NCI-H2107 treated with DMSO at 0.1 percent for 48 hours (cell line): ENCODE results near the gene BTBD19.
"Not testable (repeated sequence)": the region's sequence is repeated elsewhere in the genome, so short reads cannot be mapped to it uniquely, and the experiment has no call there.

ENCODE experiments used
- DNase-seq: peaks from one replicate; lab custom pipeline; 2025; ENCODE audit not compliant: unreplicated experiment; lab: John Stamatoyannopoulos, UW

Gene BTBD19

GRCh38 chr1:44827197-44828002, 19.1 kb downstream of the BTBD19 start:
- DNase-seq: no peak

GRCh38 chr1:44828003-44828651, 19.8 kb downstream of the BTBD19 start:
- no peak for DNase-seq

- no peak for DNase-seq
Measured at GRCh38 chr1:44828841-44829440, 20.6 kb downstream of the BTBD19 start.

- no peak for DNase-seq
Measured at GRCh38 chr1:44829506-44830384, 21.4 kb downstream of the BTBD19 start.

- no peak for DNase-seq
Measured at GRCh38 chr1:44830900-44831304, 22.6 kb downstream of the BTBD19 start.

- DNase-seq: no peak
Measured at GRCh38 chr1:44831516-44831915, 23.2 kb downstream of the BTBD19 start.

- no peak for DNase-seq
Measured at GRCh38 chr1:44832056-44832705, 23.9 kb downstream of the BTBD19 start.

- no peak for DNase-seq
Measured at GRCh38 chr1:44834328-44834727, 26.0 kb downstream of the BTBD19 start.

GRCh38 chr1:44835738-44836675, 27.7 kb downstream of the BTBD19 start:
- peak; percentile 56 for DNase-seq

GRCh38 chr1:44838294-44838693, 30.0 kb downstream of the BTBD19 start:
- DNase-seq: not testable (repeated sequence)

GRCh38 chr1:44839576-44839975, 31.3 kb downstream of the BTBD19 start:
- DNase-seq: no peak

- DNase-seq: no peak
Measured at GRCh38 chr1:44842486-44842861, 34.2 kb downstream of the BTBD19 start.

- no peak for DNase-seq
Measured at GRCh38 chr1:44842862-44843655, 34.7 kb downstream of the BTBD19 start, which contains the start of gene PTCH2. Gene PTCH2, minus strand, starts transcription at chr1:44843253. Its CDS starts 321 bp downstream, at chr1:44842932.

- DNase-seq: no peak
Measured at GRCh38 chr1:44846985-44847384, 38.7 kb downstream of the BTBD19 start.

GRCh38 chr1:44847845-44848244, 39.5 kb downstream of the BTBD19 start:
- no peak for DNase-seq

GRCh38 chr1:44848456-44849181, 40.3 kb downstream of the BTBD19 start:
- DNase-seq: no peak

- DNase-seq: no peak
Measured at GRCh38 chr1:44849575-44850132, 41.3 kb downstream of the BTBD19 start.

GRCh38 chr1:44851308-44851707, 43.0 kb downstream of the BTBD19 start:
- DNase-seq: no peak
